ENCODE measurements around the gene LCOR. TPM values are rescaled to one million over a fixed set of nuclear protein-coding genes. Genes with fewer than 3 reads are reported as not detected.
"Not testable (repeated sequence)": the region's sequence is repeated elsewhere in the genome, so short reads cannot be mapped to it uniquely, and the experiment has no call there.

Gene LCOR
- total RNA-seq, 2 donors from 2014 or later = 58.6 to 73.1 TPM

DNA sequence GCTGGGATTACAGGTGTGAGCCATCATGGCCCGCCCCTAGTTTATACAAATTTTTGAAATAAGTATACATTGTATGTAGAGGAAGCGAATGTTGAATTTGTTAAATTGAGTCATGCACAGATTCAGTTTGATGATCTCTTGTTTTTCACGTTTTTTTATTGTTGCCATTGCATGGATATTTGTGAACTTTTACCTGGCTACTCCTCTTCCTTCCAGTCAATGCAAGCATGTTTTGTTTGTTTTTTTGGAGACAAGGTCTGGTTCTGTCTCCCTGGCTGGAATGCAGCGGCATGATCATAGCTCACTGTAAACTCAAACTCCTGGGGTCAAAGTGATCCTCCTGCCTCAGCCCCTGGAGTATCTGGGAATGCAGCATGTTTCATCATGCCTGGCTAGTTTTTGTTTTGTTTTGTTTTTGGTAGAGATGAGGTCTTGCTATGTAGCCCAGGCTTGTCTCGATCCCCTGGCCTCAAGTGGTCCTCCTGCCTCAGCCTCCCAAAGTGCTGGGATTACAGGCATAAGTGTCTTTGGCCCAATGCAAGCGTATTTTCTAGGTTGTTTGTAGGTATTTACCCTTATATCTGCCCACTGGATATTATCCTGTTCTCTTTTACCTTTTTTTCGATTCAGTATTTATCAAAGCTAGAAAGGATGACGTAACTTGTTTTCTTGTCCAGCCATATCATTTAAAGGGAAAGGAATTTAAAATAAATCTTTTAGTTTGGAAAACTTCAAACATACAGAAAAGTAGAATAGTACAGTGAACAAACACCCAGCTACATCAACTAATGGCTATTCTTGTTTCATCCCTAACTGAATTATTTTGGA, 11.0 kb downstream of the LCOR start:
- Histone ChIP-seq H3K27me3 (no peaks in the 10 kb centered on the region), H3K27ac (no peak overlapping the region), H3K4me1 (no peaks in the 10 kb centered on the region)

DNA sequence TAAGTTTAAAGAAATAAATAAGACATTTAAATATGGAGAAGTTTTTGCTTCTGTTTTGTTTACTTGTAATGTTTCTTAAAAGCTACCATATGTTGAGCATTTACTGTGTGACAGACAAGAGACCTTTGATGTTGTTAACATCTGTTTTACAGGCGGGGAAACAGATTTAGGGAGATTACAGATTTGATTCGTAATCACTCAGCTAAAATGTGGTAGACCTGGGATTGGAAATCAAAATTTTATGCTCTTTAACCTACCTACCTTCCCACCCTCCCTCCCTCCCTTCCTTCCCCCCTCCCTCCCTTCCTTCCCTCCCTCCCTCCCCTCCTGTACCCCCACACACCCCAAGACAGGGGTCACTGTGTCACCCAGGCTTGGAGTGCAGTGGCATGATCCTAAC, 11.7 kb downstream of the LCOR start:
- intact Hi-C loops (cut with DNase I) = loop anchor here (10.0 kb wide), 1 partner anchor 181 kb away; no protein-coding TSS in a partner anchor
- Histone ChIP-seq H3K36me3 (no peaks in the 10 kb centered on the region), H3K4me1 (no peaks in the 10 kb centered on the region), H3K4me3 (no peak overlapping the region), H3K9me3 (no peaks in the 10 kb centered on the region), H3K9ac (ENCODE audit: low read depth in 2 of 2, low read length in 2 of 2) (no peak overlapping the region), H3K27ac (no peak overlapping the region), H3K27me3 (no peaks in the 10 kb centered on the region)
- DNase-seq = no peak
- TF ChIP-seq, protein P1, sequence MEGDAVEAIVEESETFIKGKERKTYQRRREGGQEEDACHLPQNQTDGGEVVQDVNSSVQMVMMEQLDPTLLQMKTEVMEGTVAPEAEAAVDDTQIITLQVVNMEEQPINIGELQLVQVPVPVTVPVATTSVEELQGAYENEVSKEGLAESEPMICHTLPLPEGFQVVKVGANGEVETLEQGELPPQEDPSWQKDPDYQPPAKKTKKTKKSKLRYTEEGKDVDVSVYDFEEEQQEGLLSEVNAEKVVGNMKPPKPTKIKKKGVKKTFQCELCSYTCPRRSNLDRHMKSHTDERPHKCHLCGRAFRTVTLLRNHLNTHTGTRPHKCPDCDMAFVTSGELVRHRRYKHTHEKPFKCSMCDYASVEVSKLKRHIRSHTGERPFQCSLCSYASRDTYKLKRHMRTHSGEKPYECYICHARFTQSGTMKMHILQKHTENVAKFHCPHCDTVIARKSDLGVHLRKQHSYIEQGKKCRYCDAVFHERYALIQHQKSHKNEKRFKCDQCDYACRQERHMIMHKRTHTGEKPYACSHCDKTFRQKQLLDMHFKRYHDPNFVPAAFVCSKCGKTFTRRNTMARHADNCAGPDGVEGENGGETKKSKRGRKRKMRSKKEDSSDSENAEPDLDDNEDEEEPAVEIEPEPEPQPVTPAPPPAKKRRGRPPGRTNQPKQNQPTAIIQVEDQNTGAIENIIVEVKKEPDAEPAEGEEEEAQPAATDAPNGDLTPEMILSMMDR (IDR thresholded peaks at IDR 0.05) = no peak

More for the DNA sequence above, 11.0 kb downstream of the LCOR start:
- H3K36me3 ChIP-seq = no peaks in the 10 kb centered on the region
- intact Hi-C loops (cut with DNase I) = loop anchor here (10.0 kb wide), 1 partner anchor 182 kb away; no protein-coding TSS in a partner anchor
- no peak overlapping the region for H3K4me3 ChIP-seq
- DNase-seq = no peak
- no peak overlapping the region for H3K9ac ChIP-seq (ENCODE audit: low read depth in 2 of 2, low read length in 2 of 2)
- TF ChIP-seq, protein P1 (IDR thresholded peaks at IDR 0.05) = no peak
- no peaks in the 10 kb centered on the region for H3K9me3 ChIP-seq

DNA sequence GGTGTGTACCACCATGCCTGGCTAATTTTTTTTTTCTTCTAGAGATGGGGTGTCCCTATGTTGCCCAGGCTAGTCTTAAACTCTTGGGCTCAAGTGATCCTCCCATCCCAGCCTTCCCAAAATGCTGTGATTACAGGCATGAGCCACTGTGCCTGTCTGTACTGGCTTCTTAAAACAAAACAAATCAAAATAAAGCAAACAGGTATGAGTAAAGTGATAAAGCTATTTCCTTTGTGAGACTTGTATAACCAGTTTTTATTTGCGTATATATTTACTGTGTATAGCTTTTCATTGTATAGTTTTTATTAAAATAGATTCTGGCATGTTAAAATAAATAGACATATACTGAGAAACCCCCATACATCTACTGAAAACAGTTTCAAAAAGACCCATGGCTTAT, 14.3 kb downstream of the LCOR start:
- no peaks in the 10 kb centered on the region for H3K27me3 ChIP-seq
- H3K4me1 ChIP-seq = no peaks in the 10 kb centered on the region
- no peaks in the 10 kb centered on the region for H3K36me3 ChIP-seq
- no peak overlapping the region for H3K9ac ChIP-seq (ENCODE audit: low read depth in 2 of 2, low read length in 2 of 2)
- TF ChIP-seq, protein P1 (IDR thresholded peaks at IDR 0.05) = no peak
- no peak overlapping the region for H3K27ac ChIP-seq
- no peak overlapping the region for H3K4me3 ChIP-seq
- intact Hi-C loops (cut with DNase I) = loop anchor here (10.0 kb wide), 1 partner anchor 178 kb away; no protein-coding TSS in a partner anchor
- no peaks in the 10 kb centered on the region for H3K9me3 ChIP-seq
- DNase-seq = no peak

DNA sequence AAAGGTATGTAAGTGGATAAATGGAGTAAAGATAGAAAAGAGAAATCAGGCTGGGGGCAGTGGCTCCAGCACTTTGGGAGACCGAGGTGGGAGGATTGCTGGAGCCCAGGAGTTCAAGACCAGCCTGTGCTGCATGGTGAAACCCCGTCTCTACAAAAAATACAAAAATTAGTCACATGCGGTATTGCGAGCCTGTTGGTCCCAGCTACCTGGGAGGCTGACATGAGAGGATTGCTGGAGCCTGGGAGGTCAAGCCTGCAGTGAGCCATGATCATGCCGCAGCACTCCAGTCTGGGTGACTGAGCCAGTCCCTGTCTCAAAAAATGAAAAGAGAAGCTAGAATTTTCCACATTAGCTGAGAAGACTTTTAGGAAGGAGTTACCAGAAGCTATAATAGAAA, 14.8 kb downstream of the LCOR start:
- H3K36me3 ChIP-seq = no peaks in the 10 kb centered on the region
- no peak overlapping the region for H3K9ac ChIP-seq (ENCODE audit: low read depth in 2 of 2, low read length in 2 of 2)
- no peaks in the 10 kb centered on the region for H3K4me1 ChIP-seq
- H3K9me3 ChIP-seq = no peaks in the 10 kb centered on the region
- no peak overlapping the region for H3K4me3 ChIP-seq
- no peak for DNase-seq
- TF ChIP-seq, protein P1 (IDR thresholded peaks at IDR 0.05) = no peak
- intact Hi-C loops (cut with DNase I) = loop anchor here (10.0 kb wide), 1 partner anchor 178 kb away; no protein-coding TSS in a partner anchor
- H3K27ac ChIP-seq = no peak overlapping the region
- no peaks in the 10 kb centered on the region for H3K27me3 ChIP-seq

DNA sequence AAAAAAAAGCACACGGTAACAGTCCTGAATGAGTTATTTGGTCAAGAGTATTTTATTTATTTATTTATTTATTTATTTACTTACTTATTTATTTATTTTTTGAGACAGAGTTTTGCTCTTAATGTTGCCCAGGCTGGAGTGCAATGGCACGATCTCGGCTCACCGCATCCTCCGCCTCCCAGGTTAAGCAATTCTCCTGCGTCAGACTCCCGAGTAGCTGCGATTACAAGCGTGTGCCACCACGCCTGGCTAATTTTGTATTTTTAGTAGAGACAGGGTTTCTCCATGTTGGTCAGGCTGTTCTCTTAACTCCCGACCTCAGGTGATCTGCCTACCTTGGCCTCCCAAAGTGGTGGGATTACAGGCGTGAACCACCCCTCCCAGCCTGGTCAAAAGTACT, 15.3 kb downstream of the LCOR start:
- not testable (repeated sequence) for H3K9ac ChIP-seq (ENCODE audit: low read depth in 2 of 2, low read length in 2 of 2); H3K27me3 ChIP-seq; H3K4me1 ChIP-seq; H3K27ac ChIP-seq; H3K4me3 ChIP-seq; DNase-seq; H3K9me3 ChIP-seq; H3K36me3 ChIP-seq
- intact Hi-C loops (cut with DNase I) = loop anchor here (10.0 kb wide), 1 partner anchor 177 kb away; no protein-coding TSS in a partner anchor

DNA sequence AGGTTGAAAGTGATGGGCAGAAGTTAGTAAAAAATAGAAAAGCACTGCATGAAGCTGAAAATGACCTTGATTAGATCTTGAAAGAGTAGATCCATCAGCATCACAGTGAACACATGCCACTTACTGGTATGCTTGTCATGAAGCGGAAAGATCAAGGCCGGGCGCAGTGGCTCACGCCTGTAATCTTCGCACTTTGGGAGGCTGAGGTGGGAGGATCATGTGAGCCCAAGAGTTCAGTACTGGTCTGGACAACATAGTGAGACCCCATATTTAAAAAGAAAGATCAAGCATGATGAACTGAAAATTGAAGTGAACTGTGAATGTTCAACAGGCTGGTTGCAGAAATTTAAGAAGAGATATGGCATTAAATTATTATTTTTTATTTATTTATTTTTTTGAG, 18.0 kb downstream of the LCOR start:
- Histone ChIP-seq H3K9me3 (no peaks in the 10 kb centered on the region), H3K9ac (ENCODE audit: low read depth in 2 of 2, low read length in 2 of 2) (no peak overlapping the region), H3K27me3 (no peaks in the 10 kb centered on the region), H3K27ac (no peak overlapping the region), H3K36me3 (no peaks in the 10 kb centered on the region), H3K4me3 (no peak overlapping the region), H3K4me1 (no peaks in the 10 kb centered on the region)
- TF ChIP-seq, protein P1 (IDR thresholded peaks at IDR 0.05) = no peak
- no peak for DNase-seq
- intact Hi-C loops (cut with DNase I) = no loop called here

Measured in colonic mucosa (tissue), 4 donors.